HTERT RPE-1 (cell line): ENCODE measurements around the gene ACOT13.
"Not testable (repeated sequence)": the region's sequence is repeated elsewhere in the genome, so short reads cannot be mapped to it uniquely, and the experiment has no call there.

Source experiments
- in situ Hi-C: fragments of 300-500 bp; cut with MboI; formaldehyde crosslinking; loops from 4 replicates; pipeline ENCODE4 v1.14.3; 2020; ENCODE audit warnings: low sequenced_read_pairs

Gene ACOT13

GRCh38 chr6:24661759-24662158 lies 5.1 kb upstream of the ACOT13 start:
- in situ Hi-C loops: not testable (repeated sequence)

GRCh38 chr6:24662236-24662635 lies 4.6 kb upstream of the ACOT13 start:
- in situ Hi-C loops: no loop called here

- in situ Hi-C loops: no loop called here
Measured at GRCh38 chr6:24663189-24663588, 3.7 kb upstream of the ACOT13 start.

- in situ Hi-C loops: no loop called here
Measured at GRCh38 chr6:24664046-24664987, 2.6 kb upstream of the ACOT13 start.

GRCh38 chr6:24666097-24666640 lies 708 bp upstream of the ACOT13 start:
- in situ Hi-C loops: no loop called here

GRCh38 chr6:24667378-24667803 lies 514 bp downstream of the ACOT13 start:
- in situ Hi-C loops: no loop called here

GRCh38 chr6:24668066-24668996 lies 1.5 kb downstream of the ACOT13 start:
- in situ Hi-C loops: not testable (repeated sequence)

- in situ Hi-C loops: no loop called here
Measured at GRCh38 chr6:24668997-24669361, 2.1 kb downstream of the ACOT13 start.

GRCh38 chr6:24670492-24670891 lies 3.6 kb downstream of the ACOT13 start:
- in situ Hi-C loops: not testable (repeated sequence)

GRCh38 chr6:24671077-24671476 lies 4.2 kb downstream of the ACOT13 start:
- in situ Hi-C loops: not testable (repeated sequence)

GRCh38 chr6:24672620-24673182 lies 5.8 kb downstream of the ACOT13 start:
- in situ Hi-C loops: no loop called here

GRCh38 chr6:24673625-24674024 lies 6.7 kb downstream of the ACOT13 start:
- in situ Hi-C loops: no loop called here

- in situ Hi-C loops: loop anchor here (25.0 kb wide), 1 partner anchor 92 kb away; no protein-coding TSS in a partner anchor
Measured at GRCh38 chr6:24678792-24679352, 12.0 kb downstream of the ACOT13 start.

- in situ Hi-C loops: loop anchor here (25.0 kb wide), 1 partner anchor 93 kb away; no protein-coding TSS in a partner anchor
Measured at GRCh38 chr6:24680582-24680981, 13.7 kb downstream of the ACOT13 start.

GRCh38 chr6:24683297-24684296 lies 16.7 kb downstream of the ACOT13 start:
- in situ Hi-C loops: loop anchor here (25.0 kb wide), 1 partner anchor 96 kb away; no protein-coding TSS in a partner anchor

GRCh38 chr6:24686408-24686807 lies 19.5 kb downstream of the ACOT13 start:
- in situ Hi-C loops: loop anchor here (25.0 kb wide), 1 partner anchor 99 kb away; no protein-coding TSS in a partner anchor

GRCh38 chr6:24686946-24687345 lies 20.1 kb downstream of the ACOT13 start:
- in situ Hi-C loops: loop anchor here (25.0 kb wide), 1 partner anchor 100 kb away; no protein-coding TSS in a partner anchor

- in situ Hi-C loops: loop anchor here (25.0 kb wide), 1 partner anchor 103 kb away; no protein-coding TSS in a partner anchor
Measured at GRCh38 chr6:24689964-24690363, 23.1 kb downstream of the ACOT13 start.

- in situ Hi-C loops: loop anchor here (25.0 kb wide), 1 partner anchor 103 kb away; no protein-coding TSS in a partner anchor
Measured at GRCh38 chr6:24690593-24690992, 23.7 kb downstream of the ACOT13 start.
